Measurements from ENCODE around the gene TXNRD1. TPM values are rescaled to one million over a fixed set of nuclear protein-coding genes. Genes with fewer than 3 reads are reported as not detected.

TXNRD1 gene
- total RNA-seq, 4 donors from 2014 or later, result 111 to 140 (median 128) TPM

GRCh38 chr12:104305349-104305748 is 89.8 kb downstream of the TXNRD1 start:
- 80 to 82% methylated on average over 2 of the region's 2 CpGs for WGBS, 2 donors
- no peaks in the 10 kb centered on the region for H3K9me3 ChIP-seq
- H3K27me3 ChIP-seq, result no peaks in the 10 kb centered on the region
- H3K4me1 ChIP-seq, result peaks cover 0 to 41% (median 16%) of the 10 kb centered on the region in 4 donors
- H3K4me3 ChIP-seq, result no peak overlapping the region
- TF ChIP-seq CTCF (IDR thresholded peaks at IDR 0.05), result no peak
- no peak for TF ChIP-seq EP300 (IDR thresholded peaks at IDR 0.05)
- TF ChIP-seq POLR2A (IDR thresholded peaks at IDR 0.05), result no peak
- no peak for DNase-seq (ENCODE audit: low spot score in 2 of 2)
- no peak overlapping the region for H3K27ac ChIP-seq
- peaks cover 0 to 5% (median 0%) of the 10 kb centered on the region in 3 donors for H3K36me3 ChIP-seq

GRCh38 chr12:104306376-104306775 is 90.8 kb downstream of the TXNRD1 start:
- WGBS, 2 donors, result 95 to 98% methylated on average over 2 of the region's 2 CpGs
- TF ChIP-seq POLR2A (IDR thresholded peaks at IDR 0.05) (no peak), CTCF (IDR thresholded peaks at IDR 0.05) (no peak), EP300 (IDR thresholded peaks at IDR 0.05) (no peak)
- no peak overlapping the region for H3K4me3 ChIP-seq
- H3K9me3 ChIP-seq, result no peaks in the 10 kb centered on the region
- DNase-seq (ENCODE audit: low spot score in 2 of 2), result no peak
- peaks cover 0 to 12% (median 4%) of the 10 kb centered on the region in 3 donors for H3K36me3 ChIP-seq
- no peaks in the 10 kb centered on the region for H3K27me3 ChIP-seq
- H3K4me1 ChIP-seq, result peaks cover 0 to 38% (median 16%) of the 10 kb centered on the region in 4 donors
- no peak overlapping the region for H3K27ac ChIP-seq

- no peak overlapping the region for H3K27ac ChIP-seq
- H3K36me3 ChIP-seq, result peaks cover 0 to 19% (median 8%) of the 10 kb centered on the region in 3 donors
- H3K9me3 ChIP-seq, result no peaks in the 10 kb centered on the region
- DNase-seq (ENCODE audit: low spot score in 2 of 2), result no peak
- no peaks in the 10 kb centered on the region for H3K27me3 ChIP-seq
- TF ChIP-seq CTCF (IDR thresholded peaks at IDR 0.05), result no peak
- TF ChIP-seq POLR2A (IDR thresholded peaks at IDR 0.05), result no peak
- no peak for TF ChIP-seq EP300 (IDR thresholded peaks at IDR 0.05)
- H3K4me3 ChIP-seq, result no peak overlapping the region
- WGBS, 2 donors, result 85% methylated on average over 6 of the region's 6 CpGs
- H3K4me1 ChIP-seq, result peaks cover 0 to 38% (median 16%) of the 10 kb centered on the region in 4 donors
Observed at GRCh38 chr12:104306943-104307654, 91.5 kb downstream of the TXNRD1 start.

- Histone ChIP-seq H3K4me1 (peaks cover 0 to 37% (median 16%) of the 10 kb centered on the region in 4 donors), H3K27me3 (no peaks in the 10 kb centered on the region), H3K4me3 (no peak overlapping the region), H3K36me3 (peaks cover 0 to 24% (median 8%) of the 10 kb centered on the region in 3 donors), H3K27ac (no peak overlapping the region), H3K9me3 (no peaks in the 10 kb centered on the region)
- DNase-seq (ENCODE audit: low spot score in 2 of 2), result no peak
- TF ChIP-seq POLR2A (IDR thresholded peaks at IDR 0.05), result no peak
- TF ChIP-seq CTCF (IDR thresholded peaks at IDR 0.05), result no peak
- TF ChIP-seq EP300 (IDR thresholded peaks at IDR 0.05), result no peak
Observed at GRCh38 chr12:104307655-104308000, 92.0 kb downstream of the TXNRD1 start.

- H3K9me3 ChIP-seq, result no peaks in the 10 kb centered on the region
- WGBS, 2 donors, result 86 to 92% methylated on average over 4 of the region's 4 CpGs
- H3K36me3 ChIP-seq, result peaks cover 0 to 43% (median 13%) of the 10 kb centered on the region in 3 donors
- H3K4me3 ChIP-seq, result no peak overlapping the region
- TF ChIP-seq EP300 (IDR thresholded peaks at IDR 0.05), result no peak
- TF ChIP-seq POLR2A (IDR thresholded peaks at IDR 0.05), result no peak
- TF ChIP-seq CTCF (IDR thresholded peaks at IDR 0.05), result no peak
- peaks cover 0 to 22% (median 5%) of the 10 kb centered on the region in 4 donors for H3K4me1 ChIP-seq
- H3K27ac ChIP-seq, result no peak overlapping the region
- DNase-seq (ENCODE audit: low spot score in 2 of 2), result no peak
- H3K27me3 ChIP-seq, result no peaks in the 10 kb centered on the region
Observed at GRCh38 chr12:104309446-104309993, 93.9 kb downstream of the TXNRD1 start.
